CD8-positive, alpha-beta memory T cell (primary cell): Measurements from ENCODE around the gene ZNF527. TPM values are rescaled to one million over a fixed set of nuclear protein-coding genes. Genes with fewer than 3 reads are reported as not detected.
"Not testable (repeated sequence)": the region's sequence is repeated elsewhere in the genome, so short reads cannot be mapped to it uniquely, and the experiment has no call there.

Experiments
- CTCF ChIA-PET: fragments of 350-600 bp; sonication (Branson Sonifier 250); formaldehyde crosslinking; loops from one replicate; lab custom pipeline; 2021; ENCODE audit warnings: antibody characterized with exemption; lab: Charles Lee
- POLR2A ChIA-PET: fragments of 350-600 bp; sonication (Branson Sonifier 250); formaldehyde crosslinking; loops from one replicate; lab custom pipeline; 2021; ENCODE audit warnings: antibody characterized with exemption; lab: Charles Lee
- DNase-seq, 5 donors: peaks; one replicate each; pipeline versions ENCODE4 v3.0.0 to v3.0.0-alpha.2; 2020 to 2022; ENCODE audit warnings: mixed read lengths in 1 of 5
- H3K27ac ChIP-seq: one replicate; pipeline ENCODE4 v1.7.0; 2013; ENCODE audit warnings: low read depth, mild to moderate bottlenecking, low read length, moderate library complexity
- H3K27me3 ChIP-seq: 2 replicates; pipeline ENCODE4 v1.7.0; 2013; ENCODE audit warnings: low read length, mild to moderate bottlenecking; ENCODE audit not compliant: insufficient read depth, poor library complexity, severe bottlenecking
- H3K36me3 ChIP-seq: 2 replicates; pipeline ENCODE4 v1.7.0; 2013; ENCODE audit warnings: mild to moderate bottlenecking, low read length, moderate library complexity; ENCODE audit not compliant: insufficient read depth
- H3K4me1 ChIP-seq: 2 replicates; pipeline ENCODE4 v1.7.0; 2013; ENCODE audit warnings: mild to moderate bottlenecking, low read length, moderate library complexity; ENCODE audit not compliant: insufficient read depth
- H3K4me3 ChIP-seq: 2 replicates; pipeline ENCODE4 v1.7.0; 2013; ENCODE audit warnings: mild to moderate bottlenecking, low read length
- H3K9me3 ChIP-seq: 2 replicates; pipeline ENCODE4 v1.7.0; 2013; ENCODE audit warnings: mild to moderate bottlenecking, low read length
- H3K27ac Mint-ChIP-seq, 8 donors: one replicate each; pipeline ENCODE4 v1.8.0; 2020 to 2021; ENCODE audit warnings: mixed read lengths in 8 of 8, mild to moderate bottlenecking in 6 of 8, inconsistent platforms in 3 of 8, moderate library complexity in 3 of 8
- H3K27me3 Mint-ChIP-seq, 2 donors: one replicate each; pipeline ENCODE4 v1.8.0; 2020 to 2021; ENCODE audit warnings: mixed read lengths in 2 of 2, mild to moderate bottlenecking in 1 of 2, moderate library complexity in 1 of 2
- H3K36me3 Mint-ChIP-seq, 3 donors: one replicate each; pipeline ENCODE4 v1.8.0; 2020 to 2021; ENCODE audit warnings: mixed read lengths in 3 of 3, inconsistent platforms in 1 of 3, mild to moderate bottlenecking in 1 of 3
- H3K4me1 Mint-ChIP-seq, 3 donors: one replicate each; pipeline ENCODE4 v1.8.0; 2020 to 2021; ENCODE audit warnings: mixed read lengths in 3 of 3, inconsistent platforms in 1 of 3, mild to moderate bottlenecking in 1 of 3
- H3K4me3 Mint-ChIP-seq, 7 donors: one replicate each; pipeline ENCODE4 v1.8.0; 2020 to 2021; ENCODE audit warnings: mixed read lengths in 7 of 7, mild to moderate bottlenecking in 6 of 7, moderate library complexity in 4 of 7, inconsistent platforms in 2 of 7
- H3K9me3 Mint-ChIP-seq, 5 donors: one replicate each; pipeline ENCODE4 v1.8.0; 2020 to 2022; ENCODE audit warnings: mixed read lengths in 5 of 5, mild to moderate bottlenecking in 3 of 5, moderate library complexity in 2 of 5, inconsistent platforms in 1 of 5
- polyA plus RNA-seq: library from polyadenylated mRNA; unstranded; fragments of 300-500 nt; fragmentation: Illumina TruSeq; gene quantifications from one replicate; pipeline ENCODE4 v1.2.3, GENCODE V29; 2021
- total RNA-seq, 2 experiments: library from RNA; stranded (reverse); gene quantifications; one replicate each; pipeline ENCODE4 v1.2.3, GENCODE V29; 2021

ZNF527 gene
- total and polyA plus RNA-seq, 3 experiments from 2014 or later: 5.2 to 8.7 (median 5.6) TPM

- Mint-ChIP-seq H3K4me3 (no peak overlapping the region), H3K27me3 (no peaks in the 10 kb centered on the region), H3K4me1 (no peaks in the 10 kb centered on the region), H3K9me3 (peaks cover 40 to 81% (median 76%) of the 10 kb centered on the region in 5 donors), H3K27ac (no peak overlapping the region), H3K36me3 (peaks cover 2 to 37% (median 14%) of the 10 kb centered on the region in 3 donors)
- Histone ChIP-seq H3K27me3 (no peaks in the 10 kb centered on the region), H3K4me3 (no peak overlapping the region), H3K9me3 (peaks cover 18% of the 10 kb centered on the region), H3K27ac (no peak overlapping the region), H3K36me3 (no peaks in the 10 kb centered on the region), H3K4me1 (no peaks in the 10 kb centered on the region)
- ChIA-PET CTCF (no interaction called here), POLR2A (no interaction called here)
- no peak for DNase-seq
These were observed 30.2 kb downstream of the ZNF527 start for GRCh38 chr19:37401078-37401477.

GRCh38 chr19:37403403-37403802 lies 32.5 kb downstream of the ZNF527 start:
- Mint-ChIP-seq H3K4me3 (no peak overlapping the region), H3K27me3 (no peaks in the 10 kb centered on the region), H3K4me1 (no peaks in the 10 kb centered on the region), H3K27ac (no peak overlapping the region), H3K36me3 (peaks cover 2 to 38% (median 15%) of the 10 kb centered on the region in 3 donors), H3K9me3 (peaks cover 50 to 91% (median 83%) of the 10 kb centered on the region in 5 donors)
- ChIA-PET POLR2A (no interaction called here), CTCF (no interaction called here)
- Histone ChIP-seq H3K27me3 (no peaks in the 10 kb centered on the region), H3K36me3 (no peaks in the 10 kb centered on the region), H3K27ac (no peak overlapping the region), H3K9me3 (peaks cover 26% of the 10 kb centered on the region), H3K4me1 (no peaks in the 10 kb centered on the region), H3K4me3 (no peak overlapping the region)
- DNase-seq: no peak

GRCh38 chr19:37406140-37406846 lies 35.4 kb downstream of the ZNF527 start:
- Mint-ChIP-seq H3K9me3 (peaks cover 51 to 98% (median 91%) of the 10 kb centered on the region in 5 donors), H3K36me3 (peaks cover 2 to 40% (median 18%) of the 10 kb centered on the region in 3 donors)
- CTCF ChIA-PET, H3K27me3 ChIP-seq, H3K4me1 Mint-ChIP-seq, DNase-seq, H3K27me3 Mint-ChIP-seq, H3K4me3 Mint-ChIP-seq, H3K27ac Mint-ChIP-seq, POLR2A ChIA-PET, H3K27ac ChIP-seq, H3K4me1 ChIP-seq, H3K4me3 ChIP-seq, H3K36me3 ChIP-seq: not testable (repeated sequence)
- H3K9me3 ChIP-seq: peaks cover 42% of the 10 kb centered on the region

DNA sequence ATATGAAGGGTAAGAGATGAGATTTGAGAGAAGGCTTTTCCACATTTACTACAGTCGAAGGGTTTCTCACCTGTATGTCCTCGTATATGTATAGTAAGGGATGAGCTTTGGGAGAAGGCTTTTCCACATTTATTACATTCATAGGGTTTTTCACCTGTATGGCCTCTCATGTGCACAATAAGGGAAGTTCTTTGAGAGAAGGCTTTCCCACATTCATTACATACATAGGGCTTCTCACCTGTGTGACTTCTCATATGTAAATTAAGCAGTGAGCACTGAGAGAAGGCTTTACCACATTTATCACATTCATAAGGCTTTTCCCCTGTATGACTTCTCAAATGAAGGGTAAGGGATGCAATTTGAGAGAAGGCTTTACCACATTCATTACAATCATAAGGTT lies 41.8 kb downstream of the ZNF527 start:
- no peak overlapping the region for H3K4me3 Mint-ChIP-seq
- H3K27ac Mint-ChIP-seq: no peak overlapping the region
- ChIA-PET CTCF (no interaction called here), POLR2A (no interaction called here)
- no peak overlapping the region for H3K27ac ChIP-seq
- peaks cover 41 to 98% (median 90%) of the 10 kb centered on the region in 5 donors for H3K9me3 Mint-ChIP-seq
- DNase-seq: no peak
- H3K4me1 ChIP-seq: no peaks in the 10 kb centered on the region
- no peaks in the 10 kb centered on the region for H3K27me3 Mint-ChIP-seq
- H3K27me3 ChIP-seq: no peaks in the 10 kb centered on the region
- peak overlapping the region; percentile 4 for H3K4me3 ChIP-seq
- no peaks in the 10 kb centered on the region for H3K4me1 Mint-ChIP-seq
- H3K9me3 ChIP-seq: peaks cover 77% of the 10 kb centered on the region
- peaks cover 22 to 66% (median 61%) of the 10 kb centered on the region in 3 donors for H3K36me3 Mint-ChIP-seq
- peaks cover 21% of the 10 kb centered on the region for H3K36me3 ChIP-seq

GRCh38 chr19:37413313-37414084 lies 42.6 kb downstream of the ZNF527 start:
- POLR2A ChIA-PET: no interaction called here

More at GRCh38 chr19:37413313-37414084, 42.6 kb downstream of the ZNF527 start:
- CTCF ChIA-PET: no interaction called here
- no peak overlapping the region for H3K4me3 Mint-ChIP-seq
- Histone ChIP-seq H3K4me1 (no peaks in the 10 kb centered on the region), H3K36me3 (peaks cover 21% of the 10 kb centered on the region), H3K4me3 (peak overlapping the region; percentile 4), H3K9me3 (peaks cover 74% of the 10 kb centered on the region), H3K27me3 (no peaks in the 10 kb centered on the region), H3K27ac (no peak overlapping the region)
- no peaks in the 10 kb centered on the region for H3K4me1 Mint-ChIP-seq
- DNase-seq: no peak
- H3K27ac Mint-ChIP-seq: no peak overlapping the region
- no peaks in the 10 kb centered on the region for H3K27me3 Mint-ChIP-seq
- peaks cover 27 to 71% (median 65%) of the 10 kb centered on the region in 3 donors for H3K36me3 Mint-ChIP-seq
- H3K9me3 Mint-ChIP-seq: peaks cover 43 to 97% (median 88%) of the 10 kb centered on the region in 5 donors

Other genes with a start within 250 kb of the ZNF527 start
- 10 to 100 TPM in 1 of 2 experiments, 1 to 10 TPM in 1; 9.5 to 10.9 TPM for gene ZNF585A, start 198.4 kb upstream of the ZNF527 start, total RNA-seq
- gene ZNF585A, start 198.4 kb upstream of the ZNF527 start, polyA plus RNA-seq: 52.7 TPM
- gene ZNF585B, start 160.6 kb upstream of the ZNF527 start, total RNA-seq: 10 to 100 TPM; 12.9 to 14.6 TPM
- 10.7 TPM for gene ZNF585B, start 160.6 kb upstream of the ZNF527 start, polyA plus RNA-seq
- 1 to 10 TPM; 9.6 to 9.7 TPM for gene ZNF383, start 152.9 kb upstream of the ZNF527 start, total RNA-seq
- 11.9 TPM for gene ZNF383, start 152.9 kb upstream of the ZNF527 start, polyA plus RNA-seq
- gene ZNF569, start 96.3 kb downstream of the ZNF527 start, total RNA-seq: 1 to 10 TPM; 7.4 to 8.0 TPM
- 3.8 TPM for gene ZNF569, start 96.3 kb downstream of the ZNF527 start, polyA plus RNA-seq
- 1 to 10 TPM; 5.3 to 5.9 TPM for gene ZNF570, start 98.3 kb downstream of the ZNF527 start, total RNA-seq
- 5.1 TPM for gene ZNF570, start 98.3 kb downstream of the ZNF527 start, polyA plus RNA-seq
- gene ZNF793, start 135.8 kb downstream of the ZNF527 start, total RNA-seq: 1 to 10 TPM; 3.9 to 4.1 TPM
- 1.1 TPM for gene ZNF793, start 135.8 kb downstream of the ZNF527 start, polyA plus RNA-seq
- 1 to 10 TPM; 2.2 to 3.3 TPM for gene ZNF571, start 223.7 kb downstream of the ZNF527 start, total RNA-seq
- gene ZNF571, start 223.7 kb downstream of the ZNF527 start, polyA plus RNA-seq: 5.9 TPM
- 1 to 10 TPM; 2.3 to 3.2 TPM for gene ZNF540, start 223.8 kb downstream of the ZNF527 start, total RNA-seq
- gene ZNF540, start 223.8 kb downstream of the ZNF527 start, polyA plus RNA-seq: 4.9 TPM